Anterior cingulate cortex (tissue), 58 donors: ENCODE results near the gene NUCB1.
A peak's percentile ranks its signal among the peaks of the same experiment; 100 is the strongest.
"Not testable (repeated sequence)": the region's sequence is repeated elsewhere in the genome, so short reads cannot be mapped to it uniquely, and the experiment has no call there.

Experiments used
- DNase-seq, 58 donors: peaks; one replicate each; lab custom pipeline; 2025; lab: John Stamatoyannopoulos, UW

Gene NUCB1

DNA sequence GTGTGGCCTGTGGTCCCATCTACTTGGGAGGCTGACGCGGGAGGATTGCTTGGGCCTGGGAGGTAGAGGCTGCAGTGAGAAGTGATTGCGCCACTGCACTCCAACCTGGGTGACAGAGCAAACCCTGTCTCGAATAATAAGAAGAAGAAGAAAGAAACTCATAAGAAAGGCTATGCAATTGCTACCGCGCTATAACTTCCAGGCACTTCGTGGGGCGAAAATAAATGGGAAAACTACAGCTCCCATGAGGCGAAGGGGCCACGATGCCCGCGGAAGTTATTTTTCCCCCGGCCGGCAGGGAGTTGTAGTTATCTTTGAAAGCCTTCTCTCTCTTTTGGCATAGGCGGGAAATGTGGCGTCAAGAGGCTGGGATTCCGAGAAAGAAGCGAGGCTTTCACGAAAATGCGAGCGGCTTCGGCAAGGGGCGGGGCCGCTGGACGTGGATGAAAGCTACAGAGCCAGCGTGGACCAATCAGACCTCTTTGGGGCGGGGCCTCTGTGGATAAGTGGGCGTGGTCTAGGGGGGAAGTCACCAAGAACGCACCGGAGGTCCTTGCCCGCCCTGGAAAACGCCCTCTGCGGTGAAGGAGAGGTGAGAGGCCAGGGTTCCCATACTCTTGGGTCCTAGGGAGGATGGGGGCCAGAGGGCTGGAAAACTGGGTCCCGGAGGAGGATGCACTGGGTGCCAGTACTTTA lies at the start of gene NUCB1:
Gene NUCB1 (plus strand): TSS at position 532 of the 696 bp plus-strand sequence. CDS start 485 bp downstream, outside the sequence.
- peak; percentile 78 to 99 (median 98) for DNase-seq

DNA sequence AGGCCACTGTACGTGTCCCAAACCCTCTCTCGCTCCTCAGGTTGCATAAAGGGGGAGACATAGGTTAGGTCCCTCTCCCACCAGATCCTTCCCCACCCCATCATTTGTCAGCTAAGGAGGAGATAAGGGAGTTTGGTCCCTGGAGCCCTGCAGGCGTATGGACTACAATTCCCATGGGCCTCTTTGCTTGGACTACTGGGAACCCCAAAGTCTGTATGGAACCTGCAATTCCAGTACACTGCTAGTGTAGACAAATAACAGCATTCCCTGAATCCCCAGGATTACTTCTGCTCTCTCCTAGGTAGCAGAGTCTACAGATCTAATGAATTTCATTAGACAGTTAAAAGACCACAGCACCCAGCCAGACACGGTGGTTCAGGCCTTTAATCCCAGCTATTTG lies 47.8 kb upstream of the NUCB1 start:
- no peak for DNase-seq

DNA sequence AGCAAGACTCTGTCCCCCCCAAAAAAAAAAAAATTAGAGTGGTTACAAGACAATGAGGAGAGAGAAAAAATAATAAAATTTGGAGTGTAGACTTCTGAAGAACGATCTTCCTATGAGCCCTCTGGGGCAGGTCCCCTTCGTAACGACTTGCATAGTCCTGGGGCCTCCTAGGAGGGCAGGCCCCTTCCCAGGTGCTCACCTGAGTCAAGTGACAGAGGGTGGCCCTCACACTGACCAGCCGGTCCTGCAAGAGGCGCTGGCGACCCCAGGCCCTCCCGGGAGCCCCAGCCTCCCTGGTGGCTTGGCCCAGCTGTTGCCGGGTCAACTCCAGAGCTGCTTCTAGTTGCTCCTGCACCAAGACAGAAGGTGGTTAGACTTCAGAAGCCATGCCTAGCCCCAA lies 46.6 kb upstream of the NUCB1 start:
- no peak for DNase-seq

- no peak for DNase-seq
These were observed 46.0 kb upstream of the NUCB1 start for GRCh38 chr19:48854103-48854502.

- DNase-seq: no peak
These were observed 43.2 kb upstream of the NUCB1 start for GRCh38 chr19:48856921-48857320.

GRCh38 chr19:48858984-48859710 lies 41.0 kb upstream of the NUCB1 start:
- peak in 2 of 58 donors; percentile 4 to 23 for DNase-seq

- DNase-seq: no peak
These were observed 40.2 kb upstream of the NUCB1 start for GRCh38 chr19:48859711-48860572.

- DNase-seq: no peak
These were observed 38.8 kb upstream of the NUCB1 start for GRCh38 chr19:48861313-48861712.

GRCh38 chr19:48862827-48863226 lies 37.3 kb upstream of the NUCB1 start:
- DNase-seq: no peak

GRCh38 chr19:48866692-48867091 lies 33.4 kb upstream of the NUCB1 start:
- no peak for DNase-seq

- DNase-seq: no peak
These were observed 32.9 kb upstream of the NUCB1 start for GRCh38 chr19:48867123-48867745.

- DNase-seq: no peak
These were observed 32.4 kb upstream of the NUCB1 start for GRCh38 chr19:48867746-48868113.

GRCh38 chr19:48868114-48868886 lies 31.8 kb upstream of the NUCB1 start, which contains the start of gene PLEKHA4:
PLEKHA4 (minus strand) TSS chr19:48868617; CDS start chr19:48867620, 997 bp downstream.
- DNase-seq: no peak

DNA sequence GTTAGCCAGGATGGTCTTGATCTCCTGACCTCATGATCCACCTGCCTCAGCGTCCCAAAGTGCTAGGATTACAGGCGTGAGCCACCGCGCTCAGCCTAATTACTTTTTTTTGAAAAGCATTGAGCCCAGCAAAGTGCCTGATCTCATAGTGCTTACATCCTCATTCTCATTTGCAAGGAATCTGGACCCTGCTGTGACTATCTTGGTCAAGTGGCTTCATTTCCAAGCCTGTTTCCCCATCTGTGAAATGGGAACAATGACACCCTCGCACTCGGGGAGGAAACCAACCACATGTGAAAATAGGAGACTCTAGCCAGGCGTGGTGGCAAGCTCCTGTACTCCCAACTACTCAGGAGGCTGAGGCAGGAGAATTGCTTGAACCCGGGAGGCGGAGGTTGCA lies 30.1 kb upstream of the NUCB1 start:
- DNase-seq: no peak

DNA sequence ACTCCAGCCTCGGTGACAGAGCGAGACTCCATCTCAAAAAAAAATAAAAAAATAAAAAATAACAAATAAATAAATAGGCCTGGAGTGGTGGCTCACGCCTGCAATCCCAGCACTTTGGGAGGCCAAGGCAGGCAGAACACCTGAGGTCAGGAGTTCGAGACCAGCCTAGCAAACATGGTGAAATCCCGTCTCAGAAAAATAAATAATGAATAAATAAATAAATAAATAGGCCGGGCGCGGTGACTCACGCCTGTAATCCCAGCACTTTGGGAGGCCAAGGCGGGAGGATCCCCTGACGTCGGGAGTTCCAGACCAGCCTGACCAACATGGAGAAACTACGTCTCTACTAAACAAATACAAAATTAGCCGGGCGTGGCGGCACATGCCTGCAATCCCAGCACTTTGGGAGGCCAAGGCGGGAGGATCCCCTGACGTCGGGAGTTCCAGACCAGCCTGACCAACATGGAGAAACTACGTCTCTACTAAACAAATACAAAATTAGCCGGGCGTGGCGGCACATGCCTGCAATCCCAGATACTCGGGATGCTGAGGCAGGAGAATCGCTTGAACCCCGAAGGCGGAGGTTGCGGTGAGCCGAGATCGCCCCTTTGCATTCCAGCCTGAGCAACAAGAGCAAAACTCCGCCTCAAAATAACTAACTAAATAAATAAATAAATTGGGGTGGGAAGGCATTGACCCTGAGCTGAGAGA lies 28.5 kb upstream of the NUCB1 start:
- DNase-seq: not testable (repeated sequence)

DNA sequence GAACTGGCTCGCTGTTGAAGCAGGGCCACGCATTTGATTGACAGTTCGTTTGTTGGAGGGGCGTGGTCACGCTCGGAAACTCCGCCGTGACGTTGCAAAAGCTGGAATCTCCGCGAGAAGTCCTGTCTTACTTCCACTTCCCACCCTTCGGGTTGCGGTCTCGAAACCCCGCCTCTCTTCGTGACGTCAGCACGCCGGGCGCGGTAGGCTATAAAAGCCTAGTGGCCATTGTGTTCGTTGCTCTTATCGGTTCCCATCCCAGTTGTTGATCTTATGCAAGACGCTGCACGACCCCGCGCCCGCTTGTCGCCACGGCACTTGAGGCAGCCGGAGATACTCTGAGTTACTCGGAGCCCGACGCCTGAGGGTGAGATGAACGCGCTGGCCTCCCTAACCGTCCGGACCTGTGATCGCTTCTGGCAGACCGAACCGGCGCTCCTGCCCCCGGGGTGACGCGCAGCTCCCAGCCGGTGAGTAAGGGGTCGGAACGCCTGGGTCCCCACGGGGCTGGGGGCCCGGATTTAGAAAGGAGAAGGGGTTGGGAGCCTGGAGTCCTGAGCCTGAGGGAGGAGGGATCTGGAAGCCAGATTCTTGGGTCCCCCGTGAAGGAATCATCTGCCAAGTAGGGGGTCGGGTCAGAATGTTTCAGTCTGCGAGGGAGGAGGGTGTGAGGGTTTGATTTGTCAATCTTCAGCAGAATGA lies 27.8 kb upstream of the NUCB1 start, which contains the start of gene PPP1R15A:
Gene PPP1R15A (plus strand): TSS at position 240 of the 702 bp plus-strand sequence. CDS start 813 bp downstream, outside the sequence.
- peak; percentile 71 to 99 (median 96) for DNase-seq

- peak in 38 of 58 donors; percentile 8 to 77 (median 36) for DNase-seq
These were observed 27.1 kb upstream of the NUCB1 start for GRCh38 chr19:48872884-48873475.
